Panc1 (cell line): Measurements from ENCODE around the gene IPO4. TPM values are rescaled to one million over a fixed set of nuclear protein-coding genes. Genes with fewer than 3 reads are reported as not detected.

ENCODE experiments used
- ATAC-seq: fragments of 200-7000 bp; cut with Tn5 transposase; 2 replicates; pipeline ENCODE4 v1.9.1; 2020; ENCODE audit warnings: mild to moderate bottlenecking, moderate library complexity
- BruUV-seq: library from RNA; stranded (reverse); fragments of 400-500 nt; replicated peaks from 2 replicates; lab custom pipeline; 2021; lab: Mats Ljungman, UMichigan
- CTCF ChIA-PET: fragments of 300-600 bp; sonication (Branson Sonifier 250); formaldehyde crosslinking; loops from one replicate; lab custom pipeline; 2022; ENCODE audit warnings: antibody characterized with exemption; lab: Charles Lee
- POLR2A ChIA-PET: fragments of 300-600 bp; sonication (Branson Sonifier 250); formaldehyde crosslinking; loops from one replicate; lab custom pipeline; 2022; ENCODE audit warnings: antibody characterized with exemption; lab: Charles Lee
- DNase-seq: peaks from one replicate; pipeline ENCODE4 v3.0.0-alpha.2; 2010; ENCODE audit warnings: low read depth, low spot score
- H3K27ac ChIP-seq: 2 replicates; pipeline ENCODE4 v1.5.1; 2011; ENCODE audit warnings: mild to moderate bottlenecking, low read length, inconsistent platforms
- H3K27me3 ChIP-seq: fragments of 200-500 bp; sonication (Bioruptor generic); 2 replicates; pipeline ENCODE4 v1.6.0; 2014; ENCODE audit warnings: low read length, inconsistent platforms; ENCODE audit not compliant: control insufficient read depth, insufficient read depth
- H3K36me3 ChIP-seq: fragments of 200-500 bp; sonication (Bioruptor generic); 2 replicates; pipeline ENCODE4 v1.5.1; 2014; ENCODE audit warnings: inconsistent platforms, mild to moderate bottlenecking, low read length, moderate library complexity; ENCODE audit not compliant: control insufficient read depth, insufficient read depth
- H3K4me1 ChIP-seq: 2 replicates; pipeline ENCODE4 v1.5.1; 2011; ENCODE audit warnings: inconsistent platforms, mild to moderate bottlenecking, low read length, moderate library complexity; ENCODE audit not compliant: control insufficient read depth, insufficient read depth
- H3K4me3 ChIP-seq, 2 experiments: 2 replicates each; pipeline ENCODE4 v1.5.1; 2011 to 2012; ENCODE audit warnings: low read depth in 2 of 2, low read length in 2 of 2, mild to moderate bottlenecking in 2 of 2, inconsistent platforms in 1 of 2, moderate library complexity in 1 of 2
- H3K9me3 ChIP-seq: fragments of 200-500 bp; sonication (Bioruptor generic); 2 replicates; pipeline ENCODE4 v1.5.1; 2014; ENCODE audit warnings: low read depth, mild to moderate bottlenecking, inconsistent platforms, low read length, moderate library complexity; ENCODE audit not compliant: control insufficient read depth, insufficient read depth
- CTCF ChIP-seq: fragments of 450-650 bp; IDR thresholded peaks from 2 replicates; pipeline ENCODE4 v1.5.1; 2017; ENCODE audit warnings: mild to moderate bottlenecking
- POLR2AphosphoS5 ChIP-seq: IDR thresholded peaks from 2 replicates; pipeline ENCODE4 v1.6.1; 2012; ENCODE audit warnings: mild to moderate bottlenecking, low read depth, low read length, moderate library complexity
- REST ChIP-seq, 2 experiments: IDR thresholded peaks; 2 replicates each; pipeline ENCODE4 v1.6.1; 2011 to 2012; ENCODE audit warnings: low read depth in 2 of 2, control low read depth in 1 of 2, low read length in 1 of 2, mild to moderate bottlenecking in 1 of 2, moderate library complexity in 1 of 2; ENCODE audit not compliant: insufficient read depth in 1 of 2
- SIN3A ChIP-seq: IDR thresholded peaks from 2 replicates; pipeline ENCODE4 v1.6.1; 2012; ENCODE audit warnings: low read depth, mild to moderate bottlenecking, low read length, moderate library complexity, borderline replicate concordance; ENCODE audit not compliant: insufficient read depth
- TCF7L2 ChIP-seq: IDR thresholded peaks from 2 replicates; pipeline ENCODE4 v1.6.1; 2011; ENCODE audit warnings: mild to moderate bottlenecking, low read depth, low read length, inconsistent platforms
- in situ Hi-C: cut with HindIII; loops from 2 replicates; pipeline ENCODE4 v1.10.0; 2016; ENCODE audit warnings: low sequenced_read_pairs, low pct_unique_long_range_greater_than_20kb
- intact Hi-C: fragments of 100-400 bp; cut with micrococcal nuclease; formaldehyde crosslinking; loops from one replicate; pipeline ENCODE4 v1.10.0; 2022; ENCODE audit not compliant: unreplicated experiment
- total RNA-seq: library from RNA; stranded (reverse); gene quantifications from one replicate; pipeline ENCODE4 v1.2.1, GENCODE V29; 2021; ENCODE audit not compliant: unreplicated experiment

The IPO4 gene
- total RNA-seq, 1 experiment from 2014 or later, result 103 TPM

GRCh38 chr14:24232121-24232644 lies 43.6 kb upstream of the IPO4 start, which contains the start of gene NEDD8:
Gene NEDD8 (minus strand): TSS chr14:24232367. CDS start chr14:24232267, 100 bp downstream.
- POLR2A ChIA-PET, result no interaction called here
- H3K36me3 ChIP-seq, result peaks cover 11% of the 10 kb centered on the region
- intact Hi-C loops (no loop called here), in situ Hi-C loops (no loop called here)
- H3K9me3 ChIP-seq, result no peaks in the 10 kb centered on the region
- CTCF ChIA-PET, result no interaction called here
- no peaks in the 10 kb centered on the region for H3K27me3 ChIP-seq
- H3K27ac ChIP-seq, result peak within 1 kb of the TSS; percentile 96
- peak within 1 kb of the TSS; percentile 87 to 89 for H3K4me3 ChIP-seq
- TF ChIP-seq REST (IDR thresholded peaks at IDR 0.05; ENCODE audit: insufficient read depth in 1 of 2, low read depth in 2 of 2, low read length in 1 of 2) (no peak), POLR2AphosphoS5 (no peak; the same call in 1 of the 2 replicates), TCF7L2 (no peak), CTCF (no peak), SIN3A (no peak)
- peaks cover 18% of the 10 kb centered on the region for H3K4me1 ChIP-seq
- ATAC-seq (peak; percentile 93), DNase-seq (peak; percentile 79)
- BruUV-seq, result no TSS peak

- Histone ChIP-seq H3K27ac (peak overlapping the region; percentile 96), H3K4me1 (peaks cover 18% of the 10 kb centered on the region), H3K9me3 (no peaks in the 10 kb centered on the region), H3K4me3 (peak overlapping the region; percentile 87 to 89), H3K36me3 (peaks cover 12% of the 10 kb centered on the region), H3K27me3 (no peaks in the 10 kb centered on the region)
- ChIA-PET POLR2A (interaction anchor here (0.6 to 0.7 kb wide), 2 partner anchors 9 to 147 kb away, joined by 6 to 8 read pairs; no protein-coding TSS in a partner anchor), CTCF (interaction anchor here (0.7 kb wide), 1 partner anchor 69 kb away, joined by 12 read pairs; no protein-coding TSS in a partner anchor)
- TSS peak; percentile 73 for BruUV-seq
- no peak for DNase-seq
- peak; percentile 2; the same call in 1 of the 2 replicates for ATAC-seq
- intact Hi-C loops, result no loop called here
- in situ Hi-C loops, result no loop called here
- TF ChIP-seq SIN3A, result no peak
- no peak for TF ChIP-seq REST (IDR thresholded peaks at IDR 0.05; ENCODE audit: insufficient read depth in 1 of 2, low read depth in 2 of 2, low read length in 1 of 2)
- no peak for TF ChIP-seq CTCF
- no peak for TF ChIP-seq POLR2AphosphoS5
- no peak for TF ChIP-seq TCF7L2
Observed at GRCh38 chr14:24231263-24232120, 42.9 kb upstream of the IPO4 start.
